Stimulated activated naive CD4-positive, alpha-beta T cell treated with Interleukin-2 at 50 U/mL for 16 hours (primary cell): Measurements from ENCODE around the gene KIF20B.
"Not testable (repeated sequence)": the region's sequence is repeated elsewhere in the genome, so short reads cannot be mapped to it uniquely, and the experiment has no call there.

ENCODE experiments used
- DNase-seq: peaks from one replicate; lab custom pipeline; 2025; lab: John Stamatoyannopoulos, UW

The KIF20B gene

DNA sequence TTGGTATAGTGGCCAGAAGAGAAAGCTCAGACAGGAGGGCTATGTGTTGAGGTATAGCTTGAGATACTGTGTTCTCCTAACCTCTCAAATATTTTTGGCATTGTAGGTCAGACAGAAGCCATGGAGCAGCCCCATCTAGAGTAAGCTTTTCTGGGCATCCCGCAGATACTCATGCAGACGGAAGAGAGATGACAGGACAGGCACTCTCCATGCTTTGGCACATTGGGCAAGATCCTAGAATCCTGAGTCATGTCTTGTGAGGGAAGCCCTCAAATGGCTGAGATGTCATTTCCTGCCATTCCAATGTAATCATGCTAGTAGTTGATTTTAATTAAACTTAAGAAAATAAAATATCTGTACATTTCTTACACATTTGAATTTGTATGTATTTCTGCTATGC lies 16.8 kb upstream of the KIF20B start:
- no peak for DNase-seq

- DNase-seq, result no peak
Observed at GRCh38 chr10:89685936-89686335, 15.5 kb upstream of the KIF20B start.

DNA sequence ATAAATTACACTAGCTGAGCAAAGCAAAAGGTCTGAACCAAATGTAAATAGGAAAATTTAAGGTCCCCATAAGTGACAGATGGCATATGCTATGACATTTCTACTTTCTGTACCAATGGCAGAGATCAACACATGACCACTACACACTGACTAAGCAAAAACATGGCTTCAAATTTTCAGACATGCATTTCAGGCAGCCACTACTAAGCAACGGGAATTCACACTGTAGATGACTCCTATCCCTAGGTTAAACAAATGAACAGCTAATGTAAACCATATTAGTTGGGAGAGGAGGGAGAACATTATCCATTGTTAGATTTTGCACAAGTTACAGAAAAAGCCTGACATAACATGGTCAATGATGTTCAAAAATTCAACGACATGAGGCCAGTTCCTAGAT lies 11.4 kb upstream of the KIF20B start:
- no peak for DNase-seq

GRCh38 chr10:89692416-89692815 lies 9.0 kb upstream of the KIF20B start:
- DNase-seq, result no peak

GRCh38 chr10:89693176-89693575 lies 8.2 kb upstream of the KIF20B start:
- no peak for DNase-seq

DNA sequence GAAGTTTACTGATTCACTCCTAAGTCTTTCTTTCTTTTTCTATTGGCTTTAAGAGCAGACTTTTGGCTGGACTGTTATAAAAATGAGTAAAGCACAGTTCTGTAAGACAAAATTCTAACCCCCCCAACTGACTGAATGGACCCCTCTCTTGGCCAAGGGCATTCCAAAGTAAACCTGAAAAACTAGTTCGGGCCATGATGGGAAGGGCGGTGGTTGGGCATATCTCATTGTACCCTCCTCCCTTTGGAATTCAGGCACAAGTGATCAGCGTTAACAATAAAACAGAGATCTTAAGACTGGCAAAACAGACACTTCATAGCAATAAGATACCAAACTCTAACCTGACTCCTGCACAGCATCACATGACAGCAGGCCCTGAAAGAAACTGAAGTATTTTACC lies 6.1 kb upstream of the KIF20B start:
- DNase-seq, result no peak

DNA sequence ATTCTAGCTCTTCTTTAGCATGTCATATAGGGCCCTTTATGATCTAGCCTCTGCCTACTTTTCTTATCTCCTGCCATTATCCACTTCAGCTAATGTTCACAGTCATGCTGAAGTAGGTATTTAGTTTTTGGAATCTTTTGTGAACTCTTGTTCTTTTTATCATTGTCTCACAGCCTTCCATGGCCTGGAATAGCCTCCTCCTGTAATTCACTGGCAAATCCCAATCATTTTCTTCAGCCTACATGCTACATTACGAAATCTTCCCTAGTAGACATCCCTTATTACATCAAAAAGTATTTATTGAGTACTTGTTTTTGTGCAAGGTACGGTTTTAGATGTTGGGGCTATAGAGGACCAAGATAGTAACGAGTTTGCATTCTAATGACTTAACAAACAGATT lies 3.4 kb upstream of the KIF20B start:
- no peak for DNase-seq

GRCh38 chr10:89699581-89700064 lies 1.8 kb upstream of the KIF20B start:
- no peak for DNase-seq

- DNase-seq, result no peak
Observed at GRCh38 chr10:89700923-89701241, 508 bp upstream of the KIF20B start.

- no peak for DNase-seq
Observed at GRCh38 chr10:89702121-89702480, 711 bp downstream of the KIF20B start.

DNA sequence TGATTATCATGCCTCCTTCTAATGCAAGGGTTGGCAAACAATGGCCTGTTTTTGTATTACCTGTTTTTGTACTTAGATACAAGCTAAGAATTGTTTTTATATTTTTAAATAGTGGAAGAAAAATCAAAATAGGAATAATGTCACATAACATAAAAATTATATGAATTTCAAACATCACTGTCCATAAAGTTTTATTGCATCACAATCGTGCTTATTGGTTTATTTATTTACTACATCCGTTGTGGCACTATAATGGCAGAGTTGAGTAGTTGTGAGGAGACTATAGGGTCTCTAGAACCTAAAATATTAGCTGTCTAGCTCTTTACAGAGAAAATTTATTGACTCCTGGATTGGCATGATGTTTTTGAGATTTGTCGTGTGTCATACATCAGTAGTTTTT lies 4.1 kb downstream of the KIF20B start:
- no peak for DNase-seq

- DNase-seq, result no peak
Observed at GRCh38 chr10:89706011-89706410, 4.6 kb downstream of the KIF20B start.

GRCh38 chr10:89707372-89707771 lies 6.0 kb downstream of the KIF20B start:
- no peak for DNase-seq

GRCh38 chr10:89710753-89711152 lies 9.4 kb downstream of the KIF20B start:
- DNase-seq, result no peak

DNA sequence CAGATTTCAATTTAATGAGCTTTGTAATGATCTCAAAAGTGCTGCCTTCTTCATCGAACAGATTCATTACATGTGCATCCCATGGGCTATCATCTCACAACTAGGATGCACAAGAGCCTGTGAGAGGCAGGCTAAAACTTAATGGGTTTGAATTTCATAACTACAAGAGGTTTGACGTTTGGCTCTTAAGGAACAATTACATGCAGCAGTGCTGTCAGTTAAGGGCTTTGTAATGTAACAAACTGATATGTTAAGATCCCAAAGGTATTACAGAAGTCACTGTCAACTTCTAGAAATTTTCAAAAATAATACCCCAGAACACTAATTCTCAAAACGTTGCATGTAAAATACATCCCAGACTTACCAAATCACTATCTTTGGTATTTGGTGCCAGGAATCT lies 33.2 kb downstream of the KIF20B start:
- no peak for DNase-seq

DNA sequence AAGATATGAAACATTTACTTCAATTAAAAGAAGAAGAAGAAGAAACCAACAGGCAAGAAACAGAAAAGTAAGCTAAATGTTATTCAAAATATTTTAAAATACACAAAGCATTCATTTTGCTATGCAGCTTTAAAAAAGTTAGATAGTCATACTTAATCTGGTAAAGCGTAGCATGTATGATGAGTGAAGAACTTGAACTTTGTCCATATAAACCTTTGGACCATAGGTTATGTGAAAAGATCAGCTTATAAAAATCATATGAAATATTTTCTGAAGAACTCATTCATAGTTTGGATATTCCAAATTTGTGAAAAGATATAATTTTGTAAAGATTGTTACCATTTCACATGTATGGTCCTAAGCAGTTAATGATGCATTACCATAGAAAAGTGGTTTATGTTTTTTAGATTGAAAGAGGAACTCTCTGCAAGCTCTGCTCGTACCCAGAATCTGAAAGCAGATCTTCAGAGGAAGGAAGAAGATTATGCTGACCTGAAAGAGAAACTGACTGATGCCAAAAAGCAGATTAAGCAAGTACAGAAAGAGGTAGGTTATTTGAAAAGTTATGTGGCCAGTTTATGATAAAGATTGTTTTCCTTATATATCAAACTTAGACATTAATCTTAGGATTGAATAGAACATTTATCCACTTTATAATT lies 37.3 kb downstream of the KIF20B start:
- no peak for DNase-seq

DNA sequence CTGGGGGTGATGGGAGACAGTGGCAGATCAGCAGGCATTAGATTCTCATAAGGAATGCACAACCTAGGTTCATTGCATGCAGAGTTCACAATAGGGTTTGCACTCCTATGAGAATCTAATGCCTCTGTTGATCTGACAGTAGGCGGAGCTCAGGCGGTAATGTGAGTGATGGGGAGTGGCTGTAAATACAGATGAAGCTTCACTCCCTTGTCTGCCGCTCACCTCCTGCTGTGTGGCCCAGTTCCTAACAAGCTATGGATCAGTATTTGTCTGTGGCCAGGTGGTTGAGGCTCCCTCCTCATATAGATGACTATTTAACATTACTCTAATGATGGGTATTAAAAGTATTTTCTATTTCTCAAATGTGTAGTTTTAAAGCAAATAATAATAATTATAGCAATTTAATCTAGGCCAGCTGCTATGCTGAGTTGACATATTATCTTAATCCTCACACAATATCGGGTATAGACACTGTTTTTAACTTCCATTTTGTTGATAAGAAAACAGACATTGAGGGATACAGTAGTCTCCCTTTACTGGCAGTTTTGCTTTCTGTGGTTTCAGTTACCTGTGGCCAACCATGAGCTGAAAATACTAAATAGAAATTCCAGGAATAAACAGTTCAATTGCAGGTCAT lies 39.9 kb downstream of the KIF20B start:
- no peak for DNase-seq

GRCh38 chr10:89744026-89744425 lies 42.6 kb downstream of the KIF20B start:
- DNase-seq, result no peak

- no peak for DNase-seq
Observed at GRCh38 chr10:89745903-89746302, 44.5 kb downstream of the KIF20B start.

DNA sequence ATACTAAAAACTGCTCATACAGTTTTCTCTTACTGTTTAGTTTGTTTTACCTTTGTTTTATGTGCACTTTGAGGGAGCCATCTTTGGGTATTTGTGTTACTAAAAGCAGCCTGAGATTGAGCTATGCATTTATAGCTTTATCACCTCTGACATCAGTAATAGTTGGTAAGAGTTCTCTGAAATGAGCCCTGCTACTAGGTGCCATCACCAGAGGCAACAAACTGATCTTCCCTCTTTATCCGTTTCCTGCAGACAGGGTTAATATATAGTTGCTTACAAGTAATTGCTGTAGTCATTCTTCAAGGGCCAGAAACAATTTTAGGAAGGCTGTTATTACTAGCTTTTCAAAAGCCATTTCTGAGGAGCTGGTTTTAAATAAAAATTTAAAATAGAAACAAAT lies 49.1 kb downstream of the KIF20B start:
- no peak for DNase-seq

DNA sequence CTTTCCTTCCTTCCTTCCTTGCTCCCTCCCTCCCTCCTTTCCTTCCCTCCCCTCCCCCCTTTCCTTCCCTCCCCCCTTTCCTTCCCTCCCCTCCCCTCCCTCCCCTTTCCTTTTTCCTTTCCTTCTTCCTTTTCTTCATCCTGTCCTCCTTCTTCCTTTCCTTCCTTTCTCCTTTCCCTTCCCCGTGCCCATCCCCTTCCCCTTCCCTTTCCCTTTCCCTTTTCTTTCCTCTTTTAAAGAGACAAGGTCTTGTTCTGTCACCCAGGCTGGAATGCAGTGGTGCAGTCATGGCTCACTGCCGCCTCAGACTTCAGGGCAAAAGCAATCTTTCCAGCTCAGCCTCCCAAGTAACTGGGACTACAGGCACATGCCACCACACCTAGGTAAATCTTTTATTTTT lies 54.0 kb downstream of the KIF20B start:
- no peak for DNase-seq

- no peak for DNase-seq
Observed at GRCh38 chr10:89759531-89759930, 58.1 kb downstream of the KIF20B start.

GRCh38 chr10:89763671-89764070 lies 62.3 kb downstream of the KIF20B start:
- DNase-seq, result not testable (repeated sequence)

GRCh38 chr10:89771684-89772083 lies 70.3 kb downstream of the KIF20B start:
- DNase-seq, result no peak
